Testis (tissue), 3 donors: Measurements from ENCODE around the gene HERC4. TPM values are rescaled to one million over a fixed set of nuclear protein-coding genes. Genes with fewer than 3 reads are reported as not detected.

ENCODE experiments used
- DNase-seq: peaks from one replicate; pipeline ENCODE4 v3.0.0-alpha.2; 2019
- H3K27ac ChIP-seq, 2 donors: fragments of 200-600 bp; sonication (generic); one replicate each; pipeline ENCODE4 v1.5.1; 2019
- H3K27me3 ChIP-seq: fragments of 200-600 bp; sonication (generic); one replicate; pipeline ENCODE4 v1.5.1; 2019
- H3K36me3 ChIP-seq: fragments of 200-600 bp; sonication (generic); one replicate; pipeline ENCODE4 v1.5.1; 2017; ENCODE audit warnings: low read depth; ENCODE audit errors: missing control alignments
- H3K4me1 ChIP-seq: fragments of 200-600 bp; sonication (generic); one replicate; pipeline ENCODE4 v1.5.1; 2019
- H3K4me3 ChIP-seq, 2 donors: fragments of 200-600 bp; sonication (generic); one replicate each; pipeline ENCODE4 v1.5.1; 2017 to 2019
- H3K9me3 ChIP-seq: fragments of 200-600 bp; sonication (generic); one replicate; pipeline ENCODE4 v1.5.1; 2017
- CTCF ChIP-seq, 3 experiments: fragments of 450-650 bp in 2 of 3; fragments of 200-600 bp in 1 of 3; sonication (generic) in 1 of 3; IDR thresholded peaks; one replicate each; pipeline ENCODE4 v1.5.1; 2016 to 2019; ENCODE audit warnings: antibody characterized with exemption in 3 of 3, mild to moderate bottlenecking in 2 of 3, moderate library complexity in 1 of 3
- POLR2A ChIP-seq: fragments of 450-650 bp; IDR thresholded peaks from one replicate; pipeline ENCODE4 v1.6.1; 2017; ENCODE audit warnings: antibody characterized with exemption, mild to moderate bottlenecking, moderate library complexity
- WGBS, 2 donors: methylation state at CpG; one replicate each; pipeline ENCODE4 v1.1.5; 2018; 5-methylcytosine and 5-hydroxymethylcytosine counted together
- intact Hi-C: fragments of 100-400 bp; cut with DNase I; formaldehyde crosslinking; loops from one replicate; pipeline ENCODE4 v1.15.1; 2023; ENCODE audit warnings: low total_unique reads
- polyA plus RNA-seq: library from polyadenylated mRNA; stranded (reverse); fragments of 350-450 nt; fragmentation: Illumina TruSeq; extraction: RNeasy Lipid Tissue Mini Kit (QIAGEN cat#74804); gene quantifications from one replicate; pipeline ENCODE4 v1.2.3, GENCODE V29; 2014; ENCODE audit warnings: low read depth, low replicate concordance; ENCODE audit not compliant: insufficient read depth
- total RNA-seq, 2 donors: library from RNA; depleted of rRNA; stranded (reverse); fragments of >200 nt; gene quantifications; one replicate each; pipeline ENCODE4 v1.2.3, GENCODE V29; 2016

Gene HERC4
- total and polyA plus RNA-seq, 3 donors from 2014 or later, result 30.5 to 79.1 (median 67.3) TPM

- DNase-seq, result no peak
- Histone ChIP-seq H3K4me3 (no peak overlapping the region), H3K27me3 (no peaks in the 10 kb centered on the region), H3K36me3 (no peaks in the 10 kb centered on the region), H3K9me3 (no peaks in the 10 kb centered on the region), H3K27ac (no peak overlapping the region), H3K4me1 (no peaks in the 10 kb centered on the region)
- TF ChIP-seq CTCF (IDR thresholded peaks at IDR 0.05) (no peak), POLR2A (no peak)
- WGBS, 2 donors, result 72 to 82% methylated on average over 3 of the region's 3 CpGs
- intact Hi-C loops, result no loop called here
Measured at GRCh38 chr10:68105820-68106219, 30.7 kb upstream of the HERC4 start.

- H3K36me3 ChIP-seq, result no peaks in the 10 kb centered on the region
- no peak for DNase-seq
- no peaks in the 10 kb centered on the region for H3K27me3 ChIP-seq
- no peak overlapping the region for H3K27ac ChIP-seq
- 90 to 93% methylated on average over 3 of the region's 3 CpGs for WGBS, 2 donors
- H3K4me1 ChIP-seq, result no peaks in the 10 kb centered on the region
- H3K4me3 ChIP-seq, result no peak overlapping the region
- H3K9me3 ChIP-seq, result no peaks in the 10 kb centered on the region
- TF ChIP-seq POLR2A (no peak), CTCF (IDR thresholded peaks at IDR 0.05) (no peak)
- intact Hi-C loops, result no loop called here
Measured at GRCh38 chr10:68103901-68104300, 28.8 kb upstream of the HERC4 start.

- Histone ChIP-seq H3K27me3 (no peaks in the 10 kb centered on the region), H3K27ac (no peak overlapping the region), H3K9me3 (no peaks in the 10 kb centered on the region), H3K4me1 (no peaks in the 10 kb centered on the region), H3K4me3 (no peak overlapping the region), H3K36me3 (no peaks in the 10 kb centered on the region)
- 82 to 93% methylated on average over 4 of the region's 4 CpGs for WGBS, 2 donors
- TF ChIP-seq CTCF (IDR thresholded peaks at IDR 0.05) (no peak), POLR2A (no peak)
- no peak for DNase-seq
- intact Hi-C loops, result no loop called here
Measured at GRCh38 chr10:68103261-68103878, 28.3 kb upstream of the HERC4 start.

GRCh38 chr10:68101066-68101465, 26.0 kb upstream of the HERC4 start:
- H3K4me1 ChIP-seq, result no peaks in the 10 kb centered on the region

More at GRCh38 chr10:68101066-68101465, 26.0 kb upstream of the HERC4 start:
- H3K36me3 ChIP-seq, result no peaks in the 10 kb centered on the region
- H3K27me3 ChIP-seq, result no peaks in the 10 kb centered on the region
- DNase-seq, result no peak
- H3K4me3 ChIP-seq, result no peak overlapping the region
- H3K9me3 ChIP-seq, result no peaks in the 10 kb centered on the region
- H3K27ac ChIP-seq, result no peak overlapping the region
- intact Hi-C loops, result no loop called here
- 93 to 94% methylated on average over 2 of the region's 2 CpGs for WGBS, 2 donors
- TF ChIP-seq CTCF (IDR thresholded peaks at IDR 0.05) (no peak), POLR2A (no peak)
